Measurements from ENCODE around the gene MEPCE.
"Not testable (repeated sequence)": the region's sequence is repeated elsewhere in the genome, so short reads cannot be mapped to it uniquely, and the experiment has no call there.

The MEPCE gene

GRCh38 chr7:100434297-100435144, 4.9 kb downstream of the MEPCE start:
- Histone ChIP-seq H3K4me1 (ENCODE audit: control insufficient read depth, insufficient read depth, low read length) (peaks cover 6% of the 10 kb centered on the region), H3K36me3 (ENCODE audit: control insufficient read depth, insufficient read depth, low read length) (peaks cover 17% of the 10 kb centered on the region), H3K27me3 (ENCODE audit: control insufficient read depth, insufficient read depth, low read length) (no peaks in the 10 kb centered on the region), H3K4me3 (ENCODE audit: low read length) (no peak overlapping the region), H3K9me3 (ENCODE audit: control insufficient read depth, insufficient read depth, low read length) (no peaks in the 10 kb centered on the region), H3K27ac (ENCODE audit: low read length) (no peak overlapping the region)
- WGBS (ENCODE audit: insufficient coverage, insufficient read length) = no CpG with 5 or more reads among the region's 22 CpGs
- DNase-seq (ENCODE audit: low read depth, low spot score) = no peak

GRCh38 chr7:100435401-100436304, 6.0 kb downstream of the MEPCE start:
- no CpG with 5 or more reads among the region's 81 CpGs for WGBS (ENCODE audit: insufficient coverage, insufficient read length)
- Histone ChIP-seq H3K4me1 (ENCODE audit: control insufficient read depth, insufficient read depth, low read length) (peaks cover 4% of the 10 kb centered on the region), H3K4me3 (ENCODE audit: low read length) (peak overlapping the region; percentile 87), H3K27ac (ENCODE audit: low read length) (no peak overlapping the region), H3K9me3 (ENCODE audit: control insufficient read depth, insufficient read depth, low read length) (no peaks in the 10 kb centered on the region), H3K27me3 (ENCODE audit: control insufficient read depth, insufficient read depth, low read length) (no peaks in the 10 kb centered on the region), H3K36me3 (ENCODE audit: control insufficient read depth, insufficient read depth, low read length) (peaks cover 17% of the 10 kb centered on the region)
- DNase-seq (ENCODE audit: low read depth, low spot score) = no peak

- WGBS (ENCODE audit: insufficient coverage, insufficient read length) = no CpG with 5 or more reads among the region's 28 CpGs
- no peak overlapping the region for H3K27ac ChIP-seq (ENCODE audit: low read length)
Measured at GRCh38 chr7:100437150-100438100, 7.8 kb downstream of the MEPCE start.

DNA sequence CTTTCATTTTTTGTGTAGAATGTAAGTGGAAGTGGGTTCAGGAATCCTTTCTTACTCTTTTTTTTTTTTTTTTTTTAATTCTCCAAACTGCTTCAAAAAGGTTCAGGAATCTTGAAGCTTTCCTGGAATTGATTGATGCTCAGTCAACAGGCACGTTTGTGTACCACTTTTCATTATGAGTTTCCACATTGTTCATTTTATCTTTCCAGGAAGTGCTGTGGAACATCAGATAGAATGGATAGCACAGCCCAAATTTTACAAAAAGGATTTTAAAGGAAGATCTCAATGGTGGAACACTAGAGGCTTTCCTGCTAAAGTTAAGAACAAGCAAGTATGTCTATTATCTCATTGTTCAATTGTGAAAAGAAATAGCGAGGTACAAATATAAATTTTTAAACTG, 8.5 kb downstream of the MEPCE start:
- no peak for DNase-seq (ENCODE audit: low read depth, low spot score)
- Histone ChIP-seq H3K27ac (ENCODE audit: low read length) (no peak overlapping the region), H3K27me3 (ENCODE audit: control insufficient read depth, insufficient read depth, low read length) (no peaks in the 10 kb centered on the region), H3K9me3 (ENCODE audit: control insufficient read depth, insufficient read depth, low read length) (no peaks in the 10 kb centered on the region), H3K36me3 (ENCODE audit: control insufficient read depth, insufficient read depth, low read length) (peaks cover 7% of the 10 kb centered on the region; the same call in 1 of the 2 replicates), H3K4me1 (ENCODE audit: control insufficient read depth, insufficient read depth, low read length) (no peaks in the 10 kb centered on the region), H3K4me3 (ENCODE audit: low read length) (no peak overlapping the region)
- 100% methylated on average over 1 of the region's 2 CpGs for WGBS (ENCODE audit: insufficient coverage, insufficient read length)

More at GRCh38 chr7:100437150-100438100, 7.8 kb downstream of the MEPCE start:
- peaks cover 13% of the 10 kb centered on the region; the same call in 1 of the 2 replicates for H3K36me3 ChIP-seq (ENCODE audit: control insufficient read depth, insufficient read depth, low read length)
- DNase-seq (ENCODE audit: low read depth, low spot score) = no peak
- no peak overlapping the region for H3K4me3 ChIP-seq (ENCODE audit: low read length)
- no peaks in the 10 kb centered on the region for H3K4me1 ChIP-seq (ENCODE audit: control insufficient read depth, insufficient read depth, low read length)
- H3K27me3 ChIP-seq (ENCODE audit: control insufficient read depth, insufficient read depth, low read length) = no peaks in the 10 kb centered on the region
- H3K9me3 ChIP-seq (ENCODE audit: control insufficient read depth, insufficient read depth, low read length) = no peaks in the 10 kb centered on the region

DNA sequence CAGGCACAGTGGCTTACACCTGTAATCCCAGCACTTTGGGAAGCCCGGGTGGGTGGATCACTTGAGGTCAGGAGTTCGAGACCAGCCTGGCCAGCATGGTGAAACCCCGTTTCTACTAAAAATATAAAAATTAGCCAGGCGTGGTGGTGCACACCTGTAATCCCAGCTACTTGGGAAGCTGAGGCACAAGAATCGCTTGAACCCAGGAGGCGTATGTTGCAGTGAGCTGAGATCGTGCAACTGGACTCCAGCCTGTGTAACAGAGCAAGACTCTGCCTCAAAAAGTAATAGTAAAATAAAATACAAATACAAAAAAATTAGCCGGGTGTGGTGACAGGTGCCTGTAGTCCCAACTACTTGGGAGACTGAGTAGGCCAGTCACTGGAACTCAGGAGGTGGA, 9.1 kb downstream of the MEPCE start:
- not testable (repeated sequence) for H3K36me3 ChIP-seq (ENCODE audit: control insufficient read depth, insufficient read depth, low read length); H3K27me3 ChIP-seq (ENCODE audit: control insufficient read depth, insufficient read depth, low read length); H3K27ac ChIP-seq (ENCODE audit: low read length); DNase-seq (ENCODE audit: low read depth, low spot score); H3K9me3 ChIP-seq (ENCODE audit: control insufficient read depth, insufficient read depth, low read length); H3K4me3 ChIP-seq (ENCODE audit: low read length); H3K4me1 ChIP-seq (ENCODE audit: control insufficient read depth, insufficient read depth, low read length)
- no CpG with 5 or more reads among the region's 8 CpGs for WGBS (ENCODE audit: insufficient coverage, insufficient read length)

- H3K4me1 ChIP-seq (ENCODE audit: control insufficient read depth, insufficient read depth, low read length); H3K27me3 ChIP-seq (ENCODE audit: control insufficient read depth, insufficient read depth, low read length); H3K4me3 ChIP-seq (ENCODE audit: low read length); H3K9me3 ChIP-seq (ENCODE audit: control insufficient read depth, insufficient read depth, low read length); H3K27ac ChIP-seq (ENCODE audit: low read length); H3K36me3 ChIP-seq (ENCODE audit: control insufficient read depth, insufficient read depth, low read length); DNase-seq (ENCODE audit: low read depth, low spot score): not testable (repeated sequence)
- no CpG with 5 or more reads among the region's 7 CpGs for WGBS (ENCODE audit: insufficient coverage, insufficient read length)
Measured at GRCh38 chr7:100439244-100439643, 9.6 kb downstream of the MEPCE start.

- Histone ChIP-seq H3K4me1 (ENCODE audit: control insufficient read depth, insufficient read depth, low read length) (no peaks in the 10 kb centered on the region), H3K36me3 (ENCODE audit: control insufficient read depth, insufficient read depth, low read length) (no peaks in the 10 kb centered on the region), H3K27me3 (ENCODE audit: control insufficient read depth, insufficient read depth, low read length) (no peaks in the 10 kb centered on the region), H3K9me3 (ENCODE audit: control insufficient read depth, insufficient read depth, low read length) (no peaks in the 10 kb centered on the region), H3K4me3 (ENCODE audit: low read length) (no peak overlapping the region), H3K27ac (ENCODE audit: low read length) (no peak overlapping the region)
- no peak for DNase-seq (ENCODE audit: low read depth, low spot score)
- WGBS (ENCODE audit: insufficient coverage, insufficient read length) = no CpG with 5 or more reads among the region's 11 CpGs
Measured at GRCh38 chr7:100441641-100442535, 12.3 kb downstream of the MEPCE start.

DNA sequence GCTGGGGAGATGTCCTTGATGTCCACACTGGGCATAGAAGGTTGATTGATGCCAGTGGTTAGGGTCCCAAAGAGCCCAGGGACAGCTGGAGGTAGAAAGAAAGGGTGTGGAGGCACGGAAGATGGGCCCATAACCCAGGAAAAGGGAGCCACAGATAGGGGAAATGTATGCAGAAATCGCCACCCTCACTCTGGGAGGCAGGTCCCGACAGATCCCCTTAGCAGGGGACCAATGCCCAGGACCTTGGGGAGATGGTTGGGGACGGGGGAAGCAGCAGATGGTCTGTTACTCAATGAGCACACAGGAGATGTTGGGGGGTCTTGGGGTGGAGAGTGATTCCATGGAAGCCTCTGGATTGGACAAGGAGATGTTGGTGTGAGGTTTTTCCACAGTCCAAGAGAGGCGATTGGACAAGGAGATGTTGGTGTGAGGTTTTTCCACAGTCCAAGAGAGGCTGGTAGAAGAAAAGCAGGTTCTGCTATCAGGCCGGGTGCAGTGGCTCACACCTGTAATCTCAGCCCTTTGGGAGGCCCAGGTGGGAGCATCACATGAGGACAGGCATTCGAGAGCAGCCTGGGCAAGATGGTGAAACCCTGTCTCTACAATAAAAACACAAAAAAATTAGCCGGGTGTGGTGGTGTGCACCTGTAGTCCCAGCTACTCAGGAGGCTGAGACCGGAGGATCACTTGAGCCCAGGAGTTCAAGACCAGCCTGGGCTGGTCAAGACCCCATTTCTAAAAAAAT, 13.6 kb downstream of the MEPCE start:
- Histone ChIP-seq H3K36me3 (ENCODE audit: control insufficient read depth, insufficient read depth, low read length) (no peaks in the 10 kb centered on the region), H3K4me1 (ENCODE audit: control insufficient read depth, insufficient read depth, low read length) (no peaks in the 10 kb centered on the region), H3K27me3 (ENCODE audit: control insufficient read depth, insufficient read depth, low read length) (no peaks in the 10 kb centered on the region), H3K27ac (ENCODE audit: low read length) (no peak overlapping the region), H3K9me3 (ENCODE audit: control insufficient read depth, insufficient read depth, low read length) (no peaks in the 10 kb centered on the region), H3K4me3 (ENCODE audit: low read length) (no peak overlapping the region)
- DNase-seq (ENCODE audit: low read depth, low spot score) = no peak
- no CpG with 5 or more reads among the region's 9 CpGs for WGBS (ENCODE audit: insufficient coverage, insufficient read length)
